ENCODE results near the gene BOD1L1. TPM values are rescaled to one million over a fixed set of nuclear protein-coding genes. Genes with fewer than 3 reads are reported as not detected.

Gene BOD1L1
- polyA plus RNA-seq, 4 donors = 50.1 to 60.5 (median 56.3) TPM

DNA sequence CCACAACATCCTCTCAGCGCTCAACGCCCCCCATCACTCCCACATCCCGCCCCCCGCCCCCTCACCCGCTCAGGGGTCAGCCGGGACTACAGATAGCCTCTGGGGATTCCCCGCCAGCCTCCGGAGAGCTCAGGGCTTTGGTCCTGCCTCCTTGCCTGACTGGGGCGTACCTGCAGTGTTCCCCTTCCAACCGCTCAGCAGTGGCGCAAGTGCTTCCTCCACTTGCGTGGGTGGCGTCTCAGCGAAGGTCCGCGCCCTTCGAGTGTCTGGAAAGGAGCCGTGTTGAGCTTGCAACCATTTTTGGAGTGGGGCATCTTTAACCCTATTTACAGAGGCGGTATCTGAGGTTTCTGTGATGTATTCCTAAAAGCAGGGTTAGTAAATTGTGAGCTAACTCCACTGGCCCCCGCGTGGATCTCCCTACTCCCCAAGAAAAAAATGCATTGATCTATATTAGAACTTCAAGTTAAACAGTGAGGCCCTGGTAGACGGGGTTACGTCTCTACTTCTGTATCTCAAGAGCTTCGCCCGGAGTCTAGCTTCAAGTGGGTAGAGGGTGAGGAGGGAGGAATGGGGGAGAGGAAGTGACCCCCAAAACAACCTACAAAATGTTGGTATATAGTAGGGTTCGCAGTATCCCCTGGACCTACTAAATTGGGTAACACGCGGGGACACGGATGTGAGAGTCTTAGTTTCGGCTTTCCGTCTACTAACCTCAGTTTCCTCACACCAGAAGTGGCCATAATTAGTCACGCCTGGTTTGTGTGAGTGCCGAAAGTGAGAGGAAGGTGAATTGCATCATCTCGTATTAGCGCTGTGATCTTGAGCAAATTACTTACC, 99.3 kb downstream of the BOD1L1 start:
- no peak for DNase-seq (ENCODE audit: low read depth in 4 of 4, low spot score in 3 of 4)

GRCh38 chr4:13527192-13527980, 100.1 kb downstream of the BOD1L1 start:
- no peak for DNase-seq (ENCODE audit: low read depth in 4 of 4, low spot score in 3 of 4)

DNA sequence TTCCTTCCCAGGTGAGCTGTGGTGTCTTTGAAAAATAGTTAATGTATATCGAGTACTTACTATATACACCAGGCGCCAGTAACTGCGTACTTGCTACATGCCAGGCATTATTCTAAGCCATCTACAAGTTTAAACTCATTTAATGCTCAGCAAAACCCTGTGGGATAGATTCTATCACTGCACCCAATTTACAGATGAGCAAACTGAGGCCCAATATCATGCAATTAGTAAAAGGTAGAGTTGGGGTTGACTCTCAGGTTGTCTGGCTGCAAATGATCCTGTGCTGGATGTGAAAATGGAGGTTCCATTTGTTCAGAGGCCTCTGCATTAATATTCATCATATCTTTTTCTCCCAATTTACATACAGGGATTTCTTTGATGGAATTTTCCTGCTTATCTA, 100.9 kb downstream of the BOD1L1 start:
- no peak for DNase-seq (ENCODE audit: low read depth in 4 of 4, low spot score in 3 of 4)

DNA sequence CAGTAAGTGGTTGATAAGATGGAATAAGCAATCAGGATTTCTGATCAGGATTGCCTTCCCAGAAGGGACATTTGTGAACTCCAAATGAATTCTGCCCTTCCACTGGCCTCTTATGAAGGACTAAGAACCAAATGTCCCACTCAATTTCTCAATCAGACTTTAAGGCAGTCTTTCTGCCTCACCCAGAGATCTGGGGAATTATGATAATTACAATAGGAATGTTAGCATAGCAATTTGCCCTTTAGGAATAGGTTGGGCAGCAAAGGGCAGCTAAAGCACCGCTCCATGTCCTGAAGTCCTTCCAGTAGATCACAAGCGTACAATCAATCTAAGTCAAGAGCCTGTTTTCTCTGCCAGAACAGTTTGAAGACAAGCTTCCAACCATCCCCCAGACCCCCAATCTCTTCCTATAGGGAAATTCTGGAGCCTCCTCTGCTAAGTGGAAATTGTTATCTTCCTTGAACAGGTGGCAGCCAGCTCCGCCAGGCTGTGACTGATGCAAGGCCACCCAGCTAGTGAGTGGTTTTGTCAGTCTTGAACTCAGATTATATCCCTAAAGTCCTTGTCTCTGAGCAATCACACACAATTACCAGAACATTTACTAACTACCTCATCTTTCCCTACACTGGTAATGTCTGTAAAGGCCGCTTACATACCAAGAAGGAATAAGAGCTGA, 101.8 kb downstream of the BOD1L1 start:
- DNase-seq (ENCODE audit: low read depth in 4 of 4, low spot score in 3 of 4) = no peak

DNA sequence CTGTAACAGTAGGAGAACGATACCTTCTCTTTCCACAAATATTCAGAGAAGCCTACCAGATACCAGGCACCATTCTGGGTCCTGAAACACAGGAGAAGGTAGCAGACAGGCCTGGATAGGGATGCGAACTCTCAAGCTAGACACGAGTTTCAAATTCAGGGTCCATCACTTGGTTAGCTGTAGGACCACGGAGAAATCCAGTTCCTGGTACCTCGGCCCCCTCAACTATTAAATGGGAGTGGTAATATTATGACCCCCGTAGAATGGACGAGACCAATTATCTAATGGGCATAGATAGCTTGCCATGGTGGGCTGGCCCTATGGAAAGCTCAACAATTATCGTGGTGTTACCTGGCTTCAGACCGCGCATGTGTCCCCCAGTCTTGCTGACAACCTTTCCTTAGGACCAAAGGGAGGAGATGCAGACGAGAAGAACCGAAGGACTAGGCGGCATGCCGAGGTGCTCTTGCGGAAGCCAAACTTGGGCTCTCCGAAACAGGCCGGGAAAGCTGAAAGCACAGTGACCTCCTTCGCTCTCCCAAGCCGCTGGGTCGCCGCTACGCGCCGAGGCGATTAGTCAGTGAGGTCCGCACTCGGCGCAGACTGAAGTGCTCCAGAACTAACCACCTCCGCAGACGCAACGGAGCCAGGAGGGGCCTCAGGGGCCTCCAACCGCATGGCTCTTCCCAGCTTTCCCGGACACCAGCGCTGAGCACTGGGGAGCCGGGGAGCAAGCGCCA, 102.9 kb downstream of the BOD1L1 start:
- DNase-seq (ENCODE audit: low read depth in 4 of 4, low spot score in 3 of 4) = no peak

- DNase-seq (ENCODE audit: low read depth in 4 of 4, low spot score in 3 of 4) = no peak
Observed at GRCh38 chr4:13523591-13524503, 103.7 kb downstream of the BOD1L1 start.

- no peak for DNase-seq (ENCODE audit: low read depth in 4 of 4, low spot score in 3 of 4)
Observed at GRCh38 chr4:13523105-13523477, 104.4 kb downstream of the BOD1L1 start.

DNA sequence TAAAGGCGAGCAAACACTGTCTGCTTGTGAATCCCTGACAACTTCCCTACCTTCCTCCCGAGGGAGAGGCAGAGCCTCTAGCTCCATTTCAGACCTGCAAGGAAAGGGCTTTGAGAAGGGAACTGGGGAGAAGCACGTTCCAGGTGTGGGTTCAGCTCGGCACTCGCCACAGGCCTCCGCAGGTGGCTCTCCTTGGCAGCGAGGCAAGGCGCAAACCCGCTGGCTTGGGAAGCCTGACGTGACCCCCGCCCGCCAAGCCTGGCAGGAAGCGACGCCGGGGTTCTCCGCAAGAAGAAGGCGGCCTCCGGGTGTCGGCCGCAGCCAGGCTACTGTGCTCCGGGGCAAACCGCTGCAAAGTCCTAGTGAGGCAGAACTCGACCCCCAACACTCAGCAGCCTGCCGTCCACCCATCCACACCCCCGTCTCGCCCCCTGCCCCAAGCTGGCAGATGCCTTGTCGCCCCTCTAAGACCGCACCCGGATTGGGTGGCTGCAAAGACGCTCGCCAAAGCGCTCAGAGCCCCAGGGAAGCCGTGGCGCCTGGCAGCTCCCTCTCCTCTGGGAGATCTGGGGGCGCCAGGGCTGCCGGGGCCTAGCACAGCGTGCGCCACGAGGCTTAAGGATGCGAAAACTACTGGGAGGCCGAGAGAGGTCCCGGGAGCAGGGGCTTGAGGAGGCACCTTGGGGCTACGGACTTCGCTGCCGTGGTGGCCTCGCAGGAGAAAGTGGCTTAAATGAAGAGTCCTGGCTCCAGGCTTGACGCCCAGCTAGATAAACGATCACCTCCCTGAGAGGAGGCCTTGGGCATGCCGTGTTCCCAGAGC, 105.0 kb downstream of the BOD1L1 start:
- DNase-seq (ENCODE audit: low read depth in 4 of 4, low spot score in 3 of 4) = no peak

DNA sequence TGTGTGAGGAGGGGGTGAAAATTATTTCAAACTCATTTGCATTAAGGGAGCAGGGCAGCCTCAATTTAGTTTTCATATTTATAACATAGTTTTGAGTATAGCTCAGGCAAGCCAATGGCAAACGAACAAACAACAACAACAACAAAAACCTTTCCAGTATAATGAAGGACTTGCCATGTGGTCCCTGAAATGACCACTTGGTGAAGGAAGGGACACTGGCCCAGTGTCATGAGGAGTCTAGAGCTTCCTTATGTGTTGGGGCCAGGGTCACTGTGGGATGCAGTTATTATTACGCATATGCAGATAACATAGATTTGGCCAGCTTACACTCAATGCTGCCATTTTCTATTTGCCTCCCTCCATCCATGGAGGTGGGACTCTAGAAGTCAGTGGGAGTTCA, 106.5 kb downstream of the BOD1L1 start:
- no peak for DNase-seq (ENCODE audit: low read depth in 4 of 4, low spot score in 3 of 4)

Other genes starting within 250 kb of the BOD1L1 start
- gene RAB28, start 143.4 kb downstream of the BOD1L1 start, polyA plus RNA-seq (ENCODE audit: insufficient read length in 4 of 4) = 10 to 100 TPM; 31.8 to 41.3 (median 35.5) TPM
- under 1 TPM in 3 of 4 donors, not detected in 1; 0.05 to 0.07 (median 0.07) TPM for gene NKX3-2, start 83.2 kb downstream of the BOD1L1 start, polyA plus RNA-seq (ENCODE audit: insufficient read length in 4 of 4)